GM12878 (cell line): ENCODE results near the gene TMUB2. TPM values are rescaled to one million over a fixed set of nuclear protein-coding genes. Genes with fewer than 3 reads are reported as not detected.

ENCODE experiments used
- ATAC-seq: fragments of 200-7000 bp; cut with Tn5 transposase; 3 replicates; pipeline ENCODE4 v1.9.1; 2020; ENCODE audit warnings: mild to moderate bottlenecking, moderate library complexity
- BruUV-seq: library from RNA; stranded (reverse); fragments of 400-500 nt; replicated peaks from 2 replicates; lab custom pipeline; 2021; lab: Mats Ljungman, UMichigan
- CTCF ChIA-PET: fragments of 300-600 bp; sonication (Branson Sonifier 250); formaldehyde crosslinking; extraction: SDS; loops from one replicate; lab custom pipeline; 2021; ENCODE audit warnings: inconsistent platforms; lab: Yijun Ruan, JAX
- POLR2A ChIA-PET: fragments of 350-600 bp; formaldehyde crosslinking; extraction: SDS; loops from one replicate; lab custom pipeline; 2021; ENCODE audit warnings: inconsistent platforms; lab: Charles Lee
- RAD21 ChIA-PET: fragments of 300-600 bp; sonication (Branson Sonifier 250); formaldehyde crosslinking; loops from one replicate; lab custom pipeline; 2023; ENCODE audit warnings: antibody characterized with exemption; ENCODE audit not compliant: unreplicated experiment; lab: Charles Lee
- SMC1A ChIA-PET: fragments of 300-600 bp; sonication (Branson Sonifier 250); formaldehyde crosslinking; loops from one replicate; lab custom pipeline; 2023; ENCODE audit not compliant: unreplicated experiment, uncharacterized antibody; lab: Charles Lee
- DNase-seq: peaks from one replicate; pipeline ENCODE4 v3.0.0-alpha.2; 2011; ENCODE audit warnings: low read depth, low spot score
- FAIRE-seq: peaks from 3 replicates; lab custom pipeline; 2011; peaks lifted over from hg19 to GRCh38; lab: Jason Lieb, UNC
- H2AFZ ChIP-seq: 2 replicates; pipeline ENCODE4 v1.6.0; 2011; ENCODE audit warnings: low read depth, low read length, control low read depth; ENCODE audit not compliant: control insufficient read depth
- H3K27ac ChIP-seq: 2 replicates; pipeline ENCODE4 v1.5.1; 2011; ENCODE audit warnings: control low read depth; ENCODE audit not compliant: control insufficient read depth, insufficient read depth
- H3K27me3 ChIP-seq, 2 experiments: replicated peaks in 1 of 2; 2 replicates each; pipeline versions ENCODE4 v1.6.0 to v1.6.1; 2011; ENCODE audit warnings: low read length in 1 of 2; ENCODE audit not compliant: control insufficient read depth in 2 of 2, insufficient read depth in 2 of 2
- H3K36me3 ChIP-seq, 2 experiments: 2 replicates each; pipeline ENCODE4 v1.5.1; 2011; ENCODE audit warnings: low read length in 1 of 2; ENCODE audit not compliant: control insufficient read depth in 2 of 2, insufficient read depth in 2 of 2
- H3K4me1 ChIP-seq: 2 replicates; pipeline ENCODE4 v1.6.1; 2011; ENCODE audit warnings: mild to moderate bottlenecking, low read length, moderate library complexity, mixed read lengths; ENCODE audit not compliant: control insufficient read depth, insufficient read depth
- H3K4me2 ChIP-seq: 2 replicates; pipeline ENCODE4 v1.6.0; 2011; ENCODE audit warnings: control low read depth; ENCODE audit not compliant: control insufficient read depth, insufficient read depth
- H3K4me3 ChIP-seq: fragments of 200-600 bp; sonication (generic); 2 replicates; pipeline ENCODE4 v1.5.1; 2016
- H3K79me2 ChIP-seq: 2 replicates; pipeline ENCODE4 v1.6.0; 2011; ENCODE audit warnings: low read length; ENCODE audit not compliant: control insufficient read depth, insufficient read depth
- H3K9ac ChIP-seq: 2 replicates; pipeline ENCODE4 v1.8.0; 2011; ENCODE audit warnings: low read length, control low read depth, mixed read lengths; ENCODE audit not compliant: control insufficient read depth, insufficient read depth
- H3K9me3 ChIP-seq: replicated peaks from 3 replicates; pipeline ENCODE4 v1.5.1; 2011; ENCODE audit warnings: mild to moderate bottlenecking, low read length; ENCODE audit not compliant: control insufficient read depth, insufficient read depth
- H4K20me1 ChIP-seq: 2 replicates; pipeline ENCODE4 v1.6.0; 2011; ENCODE audit not compliant: control insufficient read depth, insufficient read depth
- BACH1 ChIP-seq: fragments of 450-650 bp; IDR thresholded peaks from 2 replicates; pipeline ENCODE4 v1.6.1; 2017; ENCODE audit warnings: mild to moderate bottlenecking, borderline replicate concordance
- CHD1 ChIP-seq: IDR thresholded peaks from 2 replicates; pipeline ENCODE4 v1.6.1; 2012; ENCODE audit warnings: low read depth, low read length, improper control_type of control experiment
- CHD2 ChIP-seq: IDR thresholded peaks from 2 replicates; pipeline ENCODE4 v1.6.1; 2011; ENCODE audit warnings: low read depth, low read length, improper control_type of control experiment, borderline replicate concordance
- GATAD2B ChIP-seq: fragments of 450-650 bp; conservative IDR thresholded peaks from 2 replicates; pipeline ENCODE4 v1.6.1; 2017; ENCODE audit warnings: low read depth, mild to moderate bottlenecking, moderate library complexity
- HDGF ChIP-seq: fragments of 450-650 bp; IDR thresholded peaks from 2 replicates; pipeline ENCODE4 v1.6.1; 2016; ENCODE audit warnings: antibody characterized with exemption
- IKZF2 ChIP-seq, 2 experiments: fragments of 450-650 bp; IDR thresholded peaks; 2 replicates each; pipeline ENCODE4 v1.6.1; 2017; ENCODE audit warnings: mild to moderate bottlenecking in 2 of 2, moderate library complexity in 2 of 2
- LARP7 ChIP-seq: fragments of 450-650 bp; IDR thresholded peaks from 2 replicates; pipeline ENCODE4 v1.6.1; 2017; ENCODE audit warnings: mild to moderate bottlenecking
- NR2F1 ChIP-seq: fragments of 450-650 bp; conservative IDR thresholded peaks from 2 replicates; pipeline ENCODE4 v1.6.1; 2017; ENCODE audit warnings: mild to moderate bottlenecking
- PML ChIP-seq: IDR thresholded peaks from 2 replicates; pipeline ENCODE4 v1.6.1; 2012; ENCODE audit warnings: low read length, inconsistent platforms
- POLR2A ChIP-seq: IDR thresholded peaks from 2 replicates; pipeline ENCODE4 v1.6.1; 2011; ENCODE audit warnings: low read depth, mild to moderate bottlenecking, low read length
- POLR2AphosphoS5 ChIP-seq: IDR thresholded peaks from 2 replicates; pipeline ENCODE4 v1.6.1; 2011; ENCODE audit warnings: mild to moderate bottlenecking, low read length, inconsistent platforms
- REST ChIP-seq: IDR thresholded peaks from 2 replicates; pipeline ENCODE4 v1.6.1; 2012; ENCODE audit warnings: mild to moderate bottlenecking, low read depth, low read length
- RUNX3 ChIP-seq: IDR thresholded peaks from 2 replicates; pipeline ENCODE4 v1.6.1; 2012; ENCODE audit warnings: low read length, inconsistent platforms
- TAF1 ChIP-seq: IDR thresholded peaks from 2 replicates; pipeline ENCODE4 v1.6.1; 2011; ENCODE audit warnings: mild to moderate bottlenecking, low read depth, low read length, borderline replicate concordance
- TARDBP ChIP-seq: IDR thresholded peaks from 2 replicates; pipeline ENCODE4 v1.6.1; 2016; ENCODE audit warnings: borderline replicate concordance
- YY1 ChIP-seq: IDR thresholded peaks from 2 replicates; pipeline ENCODE4 v1.6.1; 2011; ENCODE audit warnings: low read depth, mild to moderate bottlenecking, low read length
- ZBTB11 ChIP-seq: fragments of 450-650 bp; formaldehyde crosslinking; IDR thresholded peaks from 2 replicates; pipeline ENCODE4 v1.5.0; 2022; ENCODE audit warnings: mild to moderate bottlenecking, missing genetic modification characterization
- WGBS: methylation state at CpG from one replicate; pipeline ENCODE4 v1.1.6; 2016; ENCODE audit warnings: low lambda C conversion rate; ENCODE audit not compliant: insufficient replicate concordance, insufficient coverage; ENCODE audit errors: missing lambda C conversion rate; 5-methylcytosine and 5-hydroxymethylcytosine counted together
- in situ Hi-C: fragments of 300-500 bp; cut with MboI; formaldehyde crosslinking; loops from 9 replicates; pipeline ENCODE4 v1.14.3; 2018; ENCODE audit warnings: mixed read lengths
- intact Hi-C: fragments of 100-400 bp; cut with micrococcal nuclease; formaldehyde crosslinking; loops from one replicate; pipeline ENCODE4 v1.14.2; 2022; ENCODE audit not compliant: unreplicated experiment
- polyA plus RNA-seq, 11 experiments: library from polyadenylated mRNA; depleted of rRNA in 4 of 11; unstranded in 6 of 11; stranded (reverse) in 5 of 11; fragments of >200 nt; fragmentation: Nextera tagmentation in 4 of 11; fragmentation: Illumina TruSeq in 1 of 11; extraction: Ambion mirVana in 4 of 11; extraction: Trizol in 1 of 11; gene quantifications; 1 replicate in 1 of 11; 2 replicates in 10 of 11; pipeline versions ENCODE4 v1.2.1 to v1.2.3, GENCODE V29; 2011 to 2016; ENCODE audit warnings: inconsistent platforms in 2 of 11, missing spikeins in 2 of 11, low read depth in 1 of 11
- total RNA-seq, 4 experiments: library from RNA; depleted of rRNA in 3 of 4; stranded (reverse); fragments of >200 nt in 3 of 4; fragmentation: Illumina TruSeq in 1 of 4; extraction: Trizol in 1 of 4; gene quantifications; 2 replicates each; pipeline versions ENCODE4 v1.2.1 to v1.2.3, GENCODE V29; 2013 to 2021

Gene TMUB2
- total and polyA plus RNA-seq, 10 of the 15 experiments (the other 5 are each of a cell fraction or from before 2014, with no cell fraction given), result 4.3 to 34.0 (median 20.0) TPM

- no peaks in the 10 kb centered on the region for H3K9me3 ChIP-seq
- intact Hi-C loops, result no loop called here
- peaks cover 33% of the 10 kb centered on the region for H3K79me2 ChIP-seq
- H3K4me3 ChIP-seq, result peak overlapping the region; percentile 100
- FAIRE-seq, result no peak
- ATAC-seq, result peak; percentile 21
- H4K20me1 ChIP-seq, result no peaks in the 10 kb centered on the region
- H3K4me1 ChIP-seq, result peaks cover 16% of the 10 kb centered on the region
- peak overlapping the region; percentile 89 for H3K9ac ChIP-seq
- H3K4me2 ChIP-seq, result peak overlapping the region; percentile 79
- WGBS, result under 1% methylated on average over 21 of the region's 68 CpGs
- no peak for DNase-seq
- peak overlapping the region; percentile 77 for H3K27ac ChIP-seq
- peaks cover 10 to 17% of the 10 kb centered on the region in 2 experiments for H3K36me3 ChIP-seq
- ChIA-PET CTCF (interaction anchor here (0.9 to 4.0 kb wide), 5 partner anchors 11 to 132 kb away, joined by 3 to 45 read pairs (median 5); partner anchors contain the start of gene TMUB2), POLR2A (interaction anchor here (0.5 to 1.6 kb wide), 9 partner anchors 11 to 146 kb away, joined by 3 to 6 read pairs (median 3); partner anchors contain the start of genes GRN and TMUB2), RAD21 (interaction anchor here (0.5 to 2.4 kb wide), 7 partner anchors 11 to 146 kb away, joined by 3 to 10 read pairs (median 4); partner anchors contain the start of genes GRN and TMUB2), SMC1A (interaction anchor here (0.5 to 3.3 kb wide), 5 partner anchors 11 to 55 kb away, joined by 3 to 12 read pairs (median 4); partner anchors contain the start of gene TMUB2)
- in situ Hi-C loops, result no loop called here
- BruUV-seq, result TSS peak; percentile 65
- no peak overlapping the region for H2AFZ ChIP-seq
- H3K27me3 ChIP-seq, result no peaks in the 10 kb centered on the region
- TF ChIP-seq TARDBP (no peak), GATAD2B (0 out of 2 replicates have a peak, but pooled peaks have one; percentile 14), BACH1 (peak; percentile 20; the same call in 1 of the 2 replicates), RUNX3 (no peak), NR2F1 (0 out of 2 replicates have a peak, but pooled peaks have one; percentile 48), CHD1 (peak; percentile 61; the same call in 1 of the 2 replicates), TAF1 (peak; percentile 37; the same call in 1 of the 2 replicates), POLR2AphosphoS5 (0 out of 2 replicates have a peak, but pooled peaks have one; percentile 2), YY1 (peak; percentile 1; the same call in 1 of the 2 replicates), IKZF2 (IDR thresholded peaks at IDR 0.05) (0 out of 4 replicates have a peak, but pooled peaks of 1 of the 2 experiments have one; percentile 10), REST (no peak), POLR2A (peak; percentile 62), PML (0 out of 2 replicates have a peak, but pooled peaks have one; percentile 22), ZBTB11 (0 out of 2 replicates have a peak, but pooled peaks have one; percentile 22), HDGF (no peak), LARP7 (peak; percentile 35; the same call in 1 of the 2 replicates), CHD2 (0 out of 2 replicates have a peak, but pooled peaks have one; percentile 12)
Measured at GRCh38 chr17:44198721-44199552, 12.2 kb downstream of the TMUB2 start.
